H1 (cell line): Measurements from ENCODE around the gene TMEM14B. TPM values are rescaled to one million over a fixed set of nuclear protein-coding genes. Genes with fewer than 3 reads are reported as not detected.

ENCODE experiments used
- BRCA1 ChIP-seq: IDR thresholded peaks from 2 replicates; pipeline ENCODE4 v1.6.1; 2012; ENCODE audit warnings: low read depth, low read length, improper control_type of control experiment
- CHD2 ChIP-seq: IDR thresholded peaks from 2 replicates; pipeline ENCODE4 v1.6.1; 2012; ENCODE audit warnings: low read length, improper control_type of control experiment
- EGR1 ChIP-seq: IDR thresholded peaks from 2 replicates; pipeline ENCODE4 v1.6.1; 2011; ENCODE audit warnings: low read depth, low read length, borderline replicate concordance
- EP300 ChIP-seq, 2 experiments: IDR thresholded peaks; 1 replicate in 1 of 2; 2 replicates in 1 of 2; pipeline ENCODE4 v1.6.1; 2011 to 2012; ENCODE audit warnings: low read depth in 2 of 2, low read length in 2 of 2, mild to moderate bottlenecking in 2 of 2, borderline replicate concordance in 1 of 2, inconsistent platforms in 1 of 2, moderate library complexity in 1 of 2
- SP2 ChIP-seq: IDR thresholded peaks from 2 replicates; pipeline ENCODE4 v1.6.1; 2012; ENCODE audit warnings: mild to moderate bottlenecking, low read length, inconsistent platforms
- SUZ12 ChIP-seq: fragments of 200-600 bp; sonication (generic); IDR thresholded peaks from 2 replicates; pipeline ENCODE4 v1.6.1; 2012; ENCODE audit warnings: mild to moderate bottlenecking, inconsistent platforms, low read length, moderate library complexity, mixed read lengths
- TAF7 ChIP-seq: optimal IDR thresholded peaks from 2 replicates; pipeline ENCODE3; 2011; ENCODE audit warnings: low read depth, mild to moderate bottlenecking, inconsistent platforms, low read length, moderate library complexity, borderline replicate concordance
- polyA plus RNA-seq, 7 experiments: library from polyadenylated mRNA; depleted of rRNA in 3 of 7; stranded (reverse) in 5 of 7; unstranded in 2 of 7; fragments of >200 nt in 5 of 7; fragments of 200-250 nt in 2 of 7; gene quantifications; 1 replicate in 5 of 7; 2 replicates in 1 of 7; 4 replicates in 1 of 7; pipeline versions ENCODE4 v1.2.1 to v1.2.3, GENCODE V29; 2011 to 2013; ENCODE audit warnings: missing spikeins in 2 of 7, mixed read lengths in 2 of 7
- small RNA-seq: library from polyadenylated mRNA; stranded (forward); fragments of <200 nt; extraction: miRNeasy Mini kit (QIAGEN cat#:217004); gene quantifications from one replicate; pipeline ENCODE3, GENCODE V24; 2013; ENCODE audit not compliant: insufficient read depth
- total RNA-seq: library from RNA; stranded (reverse); fragmentation: NEBNext Ultra II Directional; extraction: Animal tissue kit (Norgen Biotek cat#: 25700); gene quantifications from 2 replicates; pipeline ENCODE4 v1.2.1, GENCODE V29; 2021

Gene TMEM14B
- total and polyA plus RNA-seq, 2 of the 8 experiments (the other 6 are each of a cell fraction or from before 2014, with no cell fraction given) = 84.6 to 109 TPM

DNA sequence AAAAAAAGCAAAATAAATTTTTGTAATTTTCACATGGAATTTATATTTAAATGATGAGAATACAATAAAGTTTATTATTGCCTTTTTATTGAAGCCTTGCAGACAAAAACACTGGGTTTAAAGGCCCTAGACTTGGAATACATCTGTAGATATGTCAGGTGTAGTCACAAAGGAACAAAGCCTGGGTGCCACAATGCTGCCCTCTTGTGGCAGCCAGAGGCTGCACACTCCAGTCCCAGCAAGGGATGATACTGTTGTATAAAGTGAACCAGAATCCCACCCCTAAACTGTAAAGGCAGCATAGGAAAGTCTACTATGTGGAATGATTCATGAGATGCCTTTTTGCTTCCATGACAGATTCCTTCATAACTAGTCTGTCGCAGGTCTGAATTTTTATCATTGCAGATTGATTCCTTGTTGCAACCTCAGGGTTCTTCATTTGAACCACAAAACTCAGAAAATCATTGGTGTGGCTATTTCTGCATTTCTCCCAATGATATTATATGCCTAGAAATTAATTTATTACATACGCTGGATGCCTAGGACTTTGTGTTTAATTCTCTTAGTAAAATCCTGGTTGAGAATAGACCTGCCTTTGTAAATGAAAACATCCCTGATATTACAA lies 53.7 kb downstream of the TMEM14B start (continued):
- TF ChIP-seq BRCA1 (no peak), EP300 (IDR thresholded peaks at IDR 0.05; ENCODE audit: borderline replicate concordance in 1 of 2, low read depth in 2 of 2, low read length in 2 of 2) (no peak), SUZ12 (no peak), EGR1 (no peak), CHD2 (no peak), TAF7 (no peak), SP2 (no peak)
- TF ChIP-seq, all 59 proteins: peak for 3

Small RNA genes lying within 50 kb of the gene (small RNA-seq; reads per million reads assigned to genes)
- 0.69 reads per million for gene RNA5SP203

Other genes with a start within 250 kb of the TMEM14B start
- gene GCNT2, start 226.5 kb upstream of the TMEM14B start, total RNA-seq = 52.5 and 54.3 TPM in 2 replicates
- 14.4 and 19.3 TPM in 2 replicates for gene GCNT2, start 226.5 kb upstream of the TMEM14B start, polyA plus RNA-seq (2011; rRNA removed)
- gene C6orf52, start 53.2 kb upstream of the TMEM14B start, total RNA-seq = 1.1 and 1.5 TPM in 2 replicates
- gene C6orf52, start 53.2 kb upstream of the TMEM14B start, polyA plus RNA-seq (2011; rRNA removed) = 1.5 and 3.1 TPM in 2 replicates
- 43.6 and 46.4 TPM in 2 replicates for gene PAK1IP1, start 52.8 kb upstream of the TMEM14B start, total RNA-seq
- 13.2 and 19.7 TPM in 2 replicates for gene PAK1IP1, start 52.8 kb upstream of the TMEM14B start, polyA plus RNA-seq (2011; rRNA removed)
- 111 and 116 TPM in 2 replicates for gene TMEM14C, start 24.7 kb upstream of the TMEM14B start, total RNA-seq
- 125 and 157 TPM in 2 replicates for gene TMEM14C, start 24.7 kb upstream of the TMEM14B start, polyA plus RNA-seq (2011; rRNA removed)
- gene MAK, start 90.7 kb downstream of the TMEM14B start, total RNA-seq = 0.33 and 0.37 TPM in 2 replicates
- 0.03 and 0.08 TPM in 2 replicates for gene MAK, start 90.7 kb downstream of the TMEM14B start, polyA plus RNA-seq (2011; rRNA removed)
- gene GCM2, start 134.2 kb downstream of the TMEM14B start, total RNA-seq = 0.17 TPM in 1 of 2 replicates, not detected in the other
- gene GCM2, start 134.2 kb downstream of the TMEM14B start, polyA plus RNA-seq (2011; rRNA removed) = 0.09 and 0.14 TPM in 2 replicates
- gene SYCP2L, start 139.2 kb downstream of the TMEM14B start, total RNA-seq = 3.2 and 4.2 TPM in 2 replicates
- 1.3 and 1.7 TPM in 2 replicates for gene SYCP2L, start 139.2 kb downstream of the TMEM14B start, polyA plus RNA-seq (2011; rRNA removed)